GM10248 (cell line): ENCODE results near the gene SMARCD3.

Experiments
- CTCF ChIA-PET: fragments of 300-600 bp; sonication (Branson Sonifier 250); formaldehyde crosslinking; extraction: SDS; loops from one replicate; lab custom pipeline; 2021; ENCODE audit warnings: antibody characterized with exemption; lab: Yijun Ruan, JAX
- POLR2A ChIA-PET: fragments of 350-650 bp; sonication (Branson Sonifier 250); formaldehyde crosslinking; extraction: SDS; loops from one replicate; lab custom pipeline; 2020; ENCODE audit warnings: antibody characterized with exemption; lab: Yijun Ruan, JAX
- DNase-seq: peaks from one replicate; pipeline ENCODE4 v3.0.0; 2012; ENCODE audit errors: extremely low spot score
- CTCF ChIP-seq: IDR thresholded peaks from 2 replicates; pipeline ENCODE4 v1.5.1; 2012; ENCODE audit warnings: mild to moderate bottlenecking, low read depth; ENCODE audit errors: extremely low read depth, missing control alignments, control extremely low read depth

SMARCD3 gene

GRCh38 chr7:151286148-151286547 is 37.7 kb upstream of the SMARCD3 start:
- DNase-seq: no peak
- CTCF ChIA-PET: interaction anchor here (1.3 kb wide), 1 partner anchor 42 kb away, joined by 3 read pairs; no protein-coding TSS in a partner anchor
- POLR2A ChIA-PET: no interaction called here
- no peak for TF ChIP-seq CTCF

- POLR2A ChIA-PET: no interaction called here
- TF ChIP-seq CTCF: no peak
- no peak for DNase-seq
- CTCF ChIA-PET: interaction anchor here (1.6 kb wide), 1 partner anchor 10 kb away, joined by 5 read pairs; no protein-coding TSS in a partner anchor
Measured at GRCh38 chr7:151283302-151283701, 34.8 kb upstream of the SMARCD3 start.

GRCh38 chr7:151282111-151282510 is 33.6 kb upstream of the SMARCD3 start:
- ChIA-PET POLR2A (no interaction called here), CTCF (interaction anchor here (1.1 to 1.6 kb wide), 3 partner anchors 9 to 36 kb away, joined by 3 to 6 read pairs (median 5); no protein-coding TSS in a partner anchor)
- no peak for DNase-seq
- no peak for TF ChIP-seq CTCF

- TF ChIP-seq CTCF: no peak
- ChIA-PET POLR2A (no interaction called here), CTCF (interaction anchor here (1.1 to 1.6 kb wide), 3 partner anchors 8 to 36 kb away, joined by 3 to 6 read pairs (median 5); no protein-coding TSS in a partner anchor)
- no peak for DNase-seq
Measured at GRCh38 chr7:151281686-151282085, 33.2 kb upstream of the SMARCD3 start.

- POLR2A ChIA-PET: no interaction called here
- DNase-seq: no peak
- no peak for TF ChIP-seq CTCF
- CTCF ChIA-PET: interaction anchor here (2.2 kb wide), 1 partner anchor 37 kb away, joined by 6 read pairs; no protein-coding TSS in a partner anchor
Measured at GRCh38 chr7:151280388-151281019, 32.0 kb upstream of the SMARCD3 start.

- ChIA-PET CTCF (interaction anchor here (2.2 kb wide), 1 partner anchor 36 kb away, joined by 6 read pairs; no protein-coding TSS in a partner anchor), POLR2A (no interaction called here)
- no peak for DNase-seq
- TF ChIP-seq CTCF: no peak
Measured at GRCh38 chr7:151279868-151280267, 31.4 kb upstream of the SMARCD3 start.
